Measurements from ENCODE around the gene ACAP3.

The ACAP3 gene

GRCh38 chr1:1331068-1331965, 23.6 kb upstream of the ACAP3 start, which contains the start of gene TAS1R3:
TAS1R3 (plus strand) TSS chr1:1331280; CDS start chr1:1331346, 66 bp downstream.
- no peak within 1 kb of the TSS for H3K4me3 ChIP-seq (ENCODE audit: low read depth, low read length)
- TF ChIP-seq, protein P1, sequence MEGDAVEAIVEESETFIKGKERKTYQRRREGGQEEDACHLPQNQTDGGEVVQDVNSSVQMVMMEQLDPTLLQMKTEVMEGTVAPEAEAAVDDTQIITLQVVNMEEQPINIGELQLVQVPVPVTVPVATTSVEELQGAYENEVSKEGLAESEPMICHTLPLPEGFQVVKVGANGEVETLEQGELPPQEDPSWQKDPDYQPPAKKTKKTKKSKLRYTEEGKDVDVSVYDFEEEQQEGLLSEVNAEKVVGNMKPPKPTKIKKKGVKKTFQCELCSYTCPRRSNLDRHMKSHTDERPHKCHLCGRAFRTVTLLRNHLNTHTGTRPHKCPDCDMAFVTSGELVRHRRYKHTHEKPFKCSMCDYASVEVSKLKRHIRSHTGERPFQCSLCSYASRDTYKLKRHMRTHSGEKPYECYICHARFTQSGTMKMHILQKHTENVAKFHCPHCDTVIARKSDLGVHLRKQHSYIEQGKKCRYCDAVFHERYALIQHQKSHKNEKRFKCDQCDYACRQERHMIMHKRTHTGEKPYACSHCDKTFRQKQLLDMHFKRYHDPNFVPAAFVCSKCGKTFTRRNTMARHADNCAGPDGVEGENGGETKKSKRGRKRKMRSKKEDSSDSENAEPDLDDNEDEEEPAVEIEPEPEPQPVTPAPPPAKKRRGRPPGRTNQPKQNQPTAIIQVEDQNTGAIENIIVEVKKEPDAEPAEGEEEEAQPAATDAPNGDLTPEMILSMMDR (IDR thresholded peaks at IDR 0.05; ENCODE audit: low read depth, low read length), result no peak

DNA sequence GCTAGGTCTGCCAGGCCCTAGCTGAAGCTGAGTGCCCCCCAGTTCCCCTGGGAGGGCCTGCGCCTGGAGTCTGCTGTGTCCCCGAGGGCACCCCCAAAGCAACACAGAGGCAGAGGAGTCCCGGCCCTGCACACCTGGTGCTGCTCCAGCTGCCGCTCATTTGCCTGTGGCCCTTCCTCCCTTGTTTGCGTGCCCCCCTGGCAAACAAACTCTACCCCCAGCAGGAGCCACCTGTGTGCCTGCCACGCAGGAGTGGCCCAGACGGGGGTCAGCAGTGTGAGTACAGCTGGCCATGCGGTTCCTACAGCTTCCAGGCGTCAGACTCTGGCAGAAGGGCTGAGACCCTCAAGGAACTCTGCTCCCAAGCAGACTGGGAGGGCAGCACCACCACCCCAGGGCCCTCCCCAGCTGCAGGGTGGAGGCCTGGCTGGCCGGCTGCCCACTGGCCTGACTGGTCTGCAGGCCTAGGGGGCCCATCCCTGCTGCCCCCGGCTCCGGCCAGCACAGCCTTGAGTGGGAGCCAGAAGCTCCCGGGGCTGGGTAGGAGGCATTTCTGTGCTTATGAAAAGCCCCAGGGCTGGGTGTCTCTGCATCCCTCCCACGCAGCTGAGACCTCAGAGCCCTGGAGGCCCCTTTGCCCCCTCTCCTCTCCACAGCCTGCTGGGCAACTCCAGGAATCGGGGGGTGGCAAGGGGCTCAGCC, 22.8 kb upstream of the ACAP3 start:
- no peak overlapping the region for H3K4me3 ChIP-seq (ENCODE audit: low read depth, low read length)
- TF ChIP-seq, protein P1 (IDR thresholded peaks at IDR 0.05; ENCODE audit: low read depth, low read length), result no peak

- H3K4me3 ChIP-seq (ENCODE audit: low read depth, low read length), result no peak overlapping the region
- TF ChIP-seq, protein P1 (IDR thresholded peaks at IDR 0.05; ENCODE audit: low read depth, low read length), result no peak
Measured at GRCh38 chr1:1329304-1330210, 21.8 kb upstream of the ACAP3 start.

- TF ChIP-seq, protein P1 (IDR thresholded peaks at IDR 0.05; ENCODE audit: low read depth, low read length), result no peak
- no peak overlapping the region for H3K4me3 ChIP-seq (ENCODE audit: low read depth, low read length)
Measured at GRCh38 chr1:1328254-1328653, 20.5 kb upstream of the ACAP3 start.

DNA sequence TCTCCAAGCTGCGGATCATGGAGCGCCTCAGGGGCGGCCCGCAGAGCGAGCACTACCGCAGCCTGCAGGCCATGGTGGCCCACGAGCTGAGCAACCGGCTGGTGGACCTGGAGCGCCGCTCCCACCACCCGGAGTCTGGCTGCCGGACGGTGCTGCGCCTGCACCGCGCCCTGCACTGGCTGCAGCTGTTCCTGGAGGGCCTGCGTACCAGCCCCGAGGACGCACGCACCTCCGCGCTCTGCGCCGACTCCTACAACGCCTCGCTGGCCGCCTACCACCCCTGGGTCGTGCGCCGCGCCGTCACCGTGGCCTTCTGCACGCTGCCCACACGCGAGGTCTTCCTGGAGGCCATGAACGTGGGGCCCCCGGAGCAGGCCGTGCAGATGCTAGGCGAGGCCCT, 19.6 kb upstream of the ACAP3 start:
- no peak overlapping the region for H3K4me3 ChIP-seq (ENCODE audit: low read depth, low read length)
- TF ChIP-seq, protein P1 (IDR thresholded peaks at IDR 0.05; ENCODE audit: low read depth, low read length), result no peak

DNA sequence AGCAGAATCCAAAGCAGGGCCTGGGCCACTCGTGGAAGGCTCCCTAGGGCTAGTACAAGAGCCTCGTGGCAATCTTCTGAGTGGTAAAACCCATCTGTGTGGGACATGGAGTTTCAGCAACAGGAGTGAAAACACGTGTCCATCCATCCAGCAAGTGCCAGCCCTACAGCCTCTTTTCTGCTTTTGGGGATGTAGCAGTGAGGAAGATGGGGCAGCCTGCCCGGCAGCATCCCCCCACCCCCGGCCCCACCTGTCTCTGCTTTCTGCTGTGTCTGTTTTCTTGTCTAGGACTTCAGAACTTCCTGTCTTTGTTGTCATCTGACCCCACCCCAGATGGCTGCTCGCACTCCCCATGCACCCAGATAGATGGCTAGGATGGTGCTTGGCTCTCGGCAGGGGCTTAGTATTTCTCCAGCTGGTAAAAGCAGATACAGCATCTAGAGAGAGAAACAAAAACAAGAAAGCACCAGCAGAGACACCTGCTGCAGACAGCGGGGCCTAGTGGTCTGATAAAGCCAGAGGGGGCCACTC, 18.4 kb upstream of the ACAP3 start:
- TF ChIP-seq, protein P1 (IDR thresholded peaks at IDR 0.05; ENCODE audit: low read depth, low read length), result no peak
- no peak overlapping the region; the same call in 1 of the 2 replicates for H3K4me3 ChIP-seq (ENCODE audit: low read depth, low read length)
